HepG2 (cell line): Measurements from ENCODE around the gene SERPINF2. TPM values are rescaled to one million over a fixed set of nuclear protein-coding genes. Genes with fewer than 3 reads are reported as not detected.

Experiments used
- ATM ChIP-seq: fragments of 450-650 bp; IDR thresholded peaks from 2 replicates; pipeline ENCODE4 v1.7.1; 2017; ENCODE audit warnings: mild to moderate bottlenecking, borderline replicate concordance
- BRCA1 ChIP-seq: sonication (generic); formaldehyde crosslinking; IDR thresholded peaks from 2 replicates; pipeline ENCODE4 v1.4.0; 2020; ENCODE audit warnings: missing genetic modification reagents
- CBX1 ChIP-seq: IDR thresholded peaks from one replicate; pipeline ENCODE4 v1.6.1; 2016; ENCODE audit warnings: antibody characterized with exemption, low read depth
- CBX5 ChIP-seq: sonication (generic); formaldehyde crosslinking; IDR thresholded peaks from 2 replicates; pipeline ENCODE4 v1.4.0; 2020; ENCODE audit warnings: missing genetic modification reagents, borderline replicate concordance
- CHCHD3 ChIP-seq: sonication (generic); formaldehyde crosslinking; IDR thresholded peaks from 2 replicates; pipeline ENCODE4 v1.8.0; 2022; ENCODE audit warnings: mild to moderate bottlenecking, missing genetic modification reagents, moderate library complexity
- HCFC1 ChIP-seq: fragments of 150-350 bp; IDR thresholded peaks from 2 replicates; pipeline ENCODE4 v1.6.1; 2014; ENCODE audit warnings: low read depth, low read length
- HMG20B ChIP-seq: conservative IDR thresholded peaks from 2 replicates; pipeline ENCODE4 v1.6.1; 2016; ENCODE audit warnings: missing genetic modification reagents, missing compliant biosample characterization
- JUNB ChIP-seq: sonication (generic); formaldehyde crosslinking; IDR thresholded peaks from 2 replicates; pipeline ENCODE4 v1.8.0; 2022; ENCODE audit warnings: missing genetic modification reagents, mild to moderate bottlenecking, borderline replicate concordance
- NFATC3 ChIP-seq: sonication (generic); formaldehyde crosslinking; IDR thresholded peaks from 2 replicates; pipeline ENCODE4 v1.5.1; 2020; ENCODE audit warnings: mild to moderate bottlenecking, missing genetic modification reagents
- PAXIP1 ChIP-seq: sonication (generic); formaldehyde crosslinking; conservative IDR thresholded peaks from 2 replicates; pipeline ENCODE4 v1.4.0; 2020; ENCODE audit warnings: mild to moderate bottlenecking, missing genetic modification reagents, moderate library complexity
- PBX2 ChIP-seq: IDR thresholded peaks from 2 replicates; pipeline ENCODE4 v1.6.1; 2016; ENCODE audit warnings: control low read depth
- PRMT3 ChIP-seq: sonication (generic); formaldehyde crosslinking; IDR thresholded peaks from 2 replicates; pipeline ENCODE4 v1.8.1; 2022; ENCODE audit warnings: low read depth, mild to moderate bottlenecking, moderate library complexity, missing genetic modification reagents, borderline replicate concordance
- STAT6 ChIP-seq: sonication (generic); formaldehyde crosslinking; IDR thresholded peaks from 2 replicates; pipeline ENCODE4 v1.4.0; 2020; ENCODE audit warnings: missing genetic modification reagents, mild to moderate bottlenecking, borderline replicate concordance
- TFDP2 ChIP-seq: sonication (generic); formaldehyde crosslinking; IDR thresholded peaks from 2 replicates; pipeline ENCODE4 v1.4.0; 2020; ENCODE audit warnings: missing genetic modification reagents
- ZNF143 ChIP-seq: sonication (generic); formaldehyde crosslinking; IDR thresholded peaks from 2 replicates; pipeline ENCODE4 v1.4.0; 2020; ENCODE audit warnings: missing genetic modification reagents
- ZNF552 ChIP-seq: sonication (generic); formaldehyde crosslinking; IDR thresholded peaks from 2 replicates; pipeline ENCODE4 v1.9.0; 2022; ENCODE audit warnings: missing genetic modification reagents, mild to moderate bottlenecking, borderline replicate concordance
- ZNF558 ChIP-seq: sonication (generic); formaldehyde crosslinking; IDR thresholded peaks from 2 replicates; pipeline ENCODE4 v1.9.0; 2022; ENCODE audit warnings: mild to moderate bottlenecking, missing genetic modification reagents, borderline replicate concordance
- ZNF572 ChIP-seq: sonication (generic); formaldehyde crosslinking; IDR thresholded peaks from 2 replicates; pipeline ENCODE4 v1.5.1; 2020; ENCODE audit warnings: mild to moderate bottlenecking, missing genetic modification reagents
- ZNF577 ChIP-seq: sonication (generic); formaldehyde crosslinking; IDR thresholded peaks from 2 replicates; pipeline ENCODE4 v1.4.0; 2020; ENCODE audit warnings: mild to moderate bottlenecking, low read depth, missing genetic modification reagents, borderline replicate concordance
- ZNF768 ChIP-seq: sonication (generic); formaldehyde crosslinking; IDR thresholded peaks from 2 replicates; pipeline ENCODE4 v1.4.0; 2020; ENCODE audit warnings: missing genetic modification reagents
- ZNF792 ChIP-seq: IDR thresholded peaks from 2 replicates; pipeline ENCODE4 v1.6.1; 2016
- polyA plus RNA-seq, 8 experiments: library from polyadenylated mRNA; depleted of rRNA in 3 of 8; stranded (reverse) in 7 of 8; unstranded in 1 of 8; fragments of >200 nt; fragmentation: Illumina TruSeq in 4 of 8; extraction: Trizol in 4 of 8; gene quantifications; 2 replicates each; pipeline versions ENCODE4 v1.2.1 to v1.2.3, GENCODE V29; 2011 to 2016; ENCODE audit warnings: low read depth in 4 of 8, missing spikeins in 1 of 8, mixed read lengths in 1 of 8; ENCODE audit not compliant: insufficient read depth in 1 of 8
- total RNA-seq, 5 experiments: library from RNA; depleted of rRNA; stranded (reverse); fragments of >200 nt; fragmentation: Illumina TruSeq; extraction: Trizol; gene quantifications; 2 replicates each; pipeline ENCODE4 v1.2.3, GENCODE V29; 2016; ENCODE audit warnings: low read depth in 1 of 5

Gene SERPINF2
- total and polyA plus RNA-seq, 2 of the 13 experiments (the other 11 are each of a cell fraction or from before 2014, with no cell fraction given): 309 to 548 TPM

GRCh38 chr17:1736348-1737281 lies 6.1 kb upstream of the SERPINF2 start (continued):
- TF ChIP-seq ZNF143 (CRISPR knock-in tag) (peak; percentile 63; the same call in 1 of the 2 replicates), PBX2 (CRISPR knock-in tag) (no peak), ZNF792 (CRISPR knock-in tag) (no peak; the same call in 1 of the 2 replicates), ZNF572 (CRISPR knock-in tag) (peak; percentile 74; the same call in 1 of the 2 replicates), ZNF558 (CRISPR knock-in tag) (no peak), TFDP2 (CRISPR knock-in tag) (peak; percentile 6; the same call in 1 of the 2 replicates), BRCA1 (CRISPR knock-in tag) (peak; percentile 75; the same call in 1 of the 2 replicates), PRMT3 (no peak), STAT6 (peak; percentile 61; the same call in 1 of the 2 replicates), JUNB (no peak), ZNF768 (CRISPR knock-in tag) (peak; percentile 45; the same call in 1 of the 2 replicates), CHCHD3 (no peak; the same call in 1 of the 2 replicates), ATM (no peak), ZNF552 (CRISPR knock-in tag) (no peak), NFATC3 (CRISPR knock-in tag) (no peak), HMG20B (peak; percentile 96), PAXIP1 (CRISPR knock-in tag) (peak; percentile 100), CBX5 (CRISPR knock-in tag) (peak; percentile 16; the same call in 1 of the 2 replicates), ZNF577 (CRISPR knock-in tag) (no peak), CBX1 (peak; percentile 37), HCFC1 (no peak)
